ENCODE results near the gene CFAP57.
"Not testable (repeated sequence)": the region's sequence is repeated elsewhere in the genome, so short reads cannot be mapped to it uniquely, and the experiment has no call there.

CFAP57 gene

DNA sequence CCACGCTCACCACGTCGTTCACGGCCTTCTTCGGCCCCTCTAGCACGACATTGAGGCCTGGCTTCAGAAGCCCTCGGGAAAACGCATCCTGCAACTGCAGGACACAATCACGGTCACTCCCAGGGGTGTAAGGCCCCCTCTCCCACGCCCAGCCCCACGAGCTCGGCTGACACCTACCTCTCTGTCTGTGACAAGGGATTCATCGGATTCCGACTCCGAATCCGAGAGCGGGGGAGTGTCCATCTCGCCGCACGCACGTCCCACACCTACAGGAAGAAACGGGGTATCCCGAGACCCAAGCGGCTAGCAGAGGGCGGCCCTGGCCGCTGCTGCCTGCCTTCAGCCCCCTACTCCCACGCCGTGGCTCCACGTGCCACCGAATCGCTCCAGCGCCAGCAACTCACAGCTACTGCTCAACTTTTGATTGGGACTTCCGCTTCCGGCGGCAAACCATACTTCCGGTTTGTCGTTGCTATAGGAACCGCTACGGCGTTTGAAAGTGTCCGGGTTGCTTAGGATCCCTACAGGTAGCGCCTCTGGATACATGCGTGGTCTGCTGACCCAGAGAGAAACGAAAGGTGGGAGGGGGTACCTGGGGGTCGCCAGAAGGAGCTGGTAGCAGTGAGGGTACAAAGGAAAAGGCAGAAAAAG, at the start of gene CFAP57, which contains the start of gene EBNA1BP2:
Gene CFAP57 (plus strand): TSS at position 455 of the 651 bp plus-strand sequence. CDS start 424 bp downstream, outside the sequence.
Gene EBNA1BP2 (minus strand): TSS at position 415 of the 651 bp plus-strand sequence. CDS start 172 bp downstream, at position 243.
- FAIRE-seq: no peak

DNA sequence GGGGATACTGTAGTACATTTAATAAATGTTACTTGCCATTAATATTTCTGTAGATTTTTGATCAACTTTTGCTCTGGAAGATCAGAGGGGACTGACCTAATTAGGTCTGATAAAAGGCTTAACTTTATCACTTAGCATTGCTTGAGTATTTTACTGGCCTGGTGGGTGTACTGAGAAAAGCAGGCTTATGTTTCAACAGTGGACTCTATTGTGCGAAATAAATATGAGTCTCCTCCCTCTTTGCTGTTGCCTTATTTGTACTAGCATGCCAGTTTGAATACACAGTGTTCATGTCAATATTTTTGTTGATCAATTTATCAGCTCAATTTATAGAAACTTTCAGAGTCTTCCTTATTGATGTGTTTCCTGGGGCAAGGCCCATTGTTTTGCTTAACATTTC, 49.1 kb upstream of the CFAP57 start:
- FAIRE-seq: no peak

- FAIRE-seq: no peak
Measured at GRCh38 chr1:43128816-43129215, 43.3 kb upstream of the CFAP57 start.

DNA sequence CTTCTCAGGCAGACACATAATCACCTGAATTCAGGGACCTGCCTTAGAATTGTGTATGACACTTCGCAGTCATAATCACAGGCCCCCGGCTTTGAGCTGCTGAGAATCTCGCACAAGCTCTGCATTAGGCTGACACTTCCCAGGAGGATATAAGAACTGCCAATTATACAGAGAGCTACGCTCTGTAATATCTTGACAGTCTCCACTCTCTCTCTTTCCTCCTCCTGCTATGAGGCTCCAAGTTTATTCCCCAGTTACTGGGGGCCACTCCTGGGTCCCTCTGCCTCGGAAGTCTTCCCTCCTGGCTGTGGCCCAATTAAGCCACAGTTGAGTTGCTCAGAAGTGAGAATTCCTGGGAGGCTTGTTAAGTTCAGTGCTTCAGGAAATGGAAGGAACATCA, 42.7 kb upstream of the CFAP57 start:
- no peak for FAIRE-seq

GRCh38 chr1:43134068-43134467, 38.1 kb upstream of the CFAP57 start:
- no peak for FAIRE-seq

GRCh38 chr1:43134640-43135039, 37.5 kb upstream of the CFAP57 start:
- no peak for FAIRE-seq

GRCh38 chr1:43135857-43136781, 36.0 kb upstream of the CFAP57 start:
- FAIRE-seq: no peak

DNA sequence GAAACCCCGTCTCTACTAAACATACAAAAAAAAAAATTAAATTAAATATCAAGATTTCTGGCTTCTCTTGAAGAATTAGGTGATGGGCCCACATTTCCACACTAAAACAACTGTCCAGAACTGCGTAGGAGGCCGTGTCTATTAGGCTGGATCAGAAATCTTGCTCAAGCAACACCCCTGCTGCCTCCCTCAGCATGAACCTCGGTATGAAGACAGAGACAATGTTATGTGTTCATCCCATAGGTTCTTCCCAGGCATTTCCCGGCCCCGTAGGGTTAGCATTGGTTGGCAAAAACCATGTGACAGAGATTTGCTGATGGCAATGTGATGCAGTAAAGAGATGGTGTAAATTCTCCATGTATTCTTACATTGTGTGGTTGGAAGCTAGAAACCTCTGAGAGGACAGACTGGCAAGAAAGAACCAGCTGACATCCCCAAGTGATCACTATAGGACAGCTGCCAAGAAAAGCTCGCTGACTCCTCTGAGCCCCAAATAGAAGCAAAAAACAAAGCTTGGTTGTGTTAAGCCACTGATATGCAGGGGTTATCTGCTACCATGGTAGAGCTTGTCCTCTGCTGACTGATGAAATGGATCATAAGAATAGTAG, 34.6 kb upstream of the CFAP57 start:
- no peak for FAIRE-seq

DNA sequence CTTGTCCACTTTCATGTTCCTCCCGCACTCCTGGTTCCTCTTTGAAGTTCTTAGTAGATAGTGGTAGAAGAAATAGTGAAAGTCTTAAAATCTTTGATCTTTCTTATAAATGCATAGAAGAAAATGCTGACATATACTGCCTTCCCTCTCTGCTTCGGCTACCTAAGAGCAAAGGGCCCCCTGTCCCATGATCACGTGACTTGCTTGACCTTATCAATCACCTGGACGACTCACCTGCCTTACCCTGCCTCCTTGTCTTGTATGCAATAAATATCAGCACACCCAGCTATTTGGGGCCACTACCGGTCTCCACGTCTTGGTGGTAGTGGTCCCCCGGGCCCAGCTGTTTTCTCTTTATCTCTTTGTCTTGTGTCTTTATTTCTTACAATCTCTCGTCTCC, 32.8 kb upstream of the CFAP57 start:
- FAIRE-seq: not testable (repeated sequence)

GRCh38 chr1:43140010-43140409, 32.1 kb upstream of the CFAP57 start:
- no peak for FAIRE-seq

DNA sequence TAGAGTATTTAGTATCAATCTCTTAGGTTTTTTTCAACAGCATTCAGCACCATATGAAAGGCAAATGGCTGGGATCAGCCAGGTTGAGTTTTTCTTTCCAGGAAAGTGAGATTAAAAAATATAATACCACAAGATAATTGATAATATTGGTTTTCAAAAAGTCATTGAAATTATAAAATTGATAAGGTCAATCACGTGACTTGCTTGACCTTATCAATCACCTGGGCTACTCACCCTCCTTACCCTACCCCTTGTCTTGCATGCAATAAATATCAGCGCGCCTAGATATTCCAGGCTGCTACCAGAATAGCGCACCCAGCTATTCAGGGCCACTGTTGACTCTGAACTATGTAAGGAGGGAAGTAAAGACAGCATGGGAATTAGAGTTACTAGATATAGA, 31.5 kb upstream of the CFAP57 start:
- FAIRE-seq: no peak

DNA sequence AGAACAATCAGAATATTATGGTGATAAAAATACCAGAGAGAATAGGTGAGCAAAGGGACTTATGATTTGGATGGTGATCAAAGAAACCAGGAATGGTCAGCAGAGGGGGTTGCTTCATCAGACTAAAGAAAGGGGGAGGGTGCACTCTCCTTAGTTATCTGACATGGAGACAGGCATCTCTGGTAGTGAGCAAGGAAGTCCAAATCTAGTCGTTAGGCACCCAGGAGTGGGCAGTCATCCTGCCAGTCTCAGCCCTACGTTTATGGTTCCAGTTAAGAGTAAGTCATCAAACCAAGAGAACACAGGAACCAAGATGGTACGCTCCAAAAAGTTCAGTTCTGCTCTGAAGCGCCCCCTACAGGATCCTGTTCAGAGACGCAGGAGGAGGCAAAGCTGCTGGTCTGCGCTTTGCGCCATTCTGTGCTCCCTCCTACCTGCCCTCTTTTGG, 28.7 kb upstream of the CFAP57 start:
- no peak for FAIRE-seq

GRCh38 chr1:43144237-43144636, 27.9 kb upstream of the CFAP57 start:
- FAIRE-seq: no peak

GRCh38 chr1:43147625-43148327, 24.4 kb upstream of the CFAP57 start:
- no peak for FAIRE-seq

DNA sequence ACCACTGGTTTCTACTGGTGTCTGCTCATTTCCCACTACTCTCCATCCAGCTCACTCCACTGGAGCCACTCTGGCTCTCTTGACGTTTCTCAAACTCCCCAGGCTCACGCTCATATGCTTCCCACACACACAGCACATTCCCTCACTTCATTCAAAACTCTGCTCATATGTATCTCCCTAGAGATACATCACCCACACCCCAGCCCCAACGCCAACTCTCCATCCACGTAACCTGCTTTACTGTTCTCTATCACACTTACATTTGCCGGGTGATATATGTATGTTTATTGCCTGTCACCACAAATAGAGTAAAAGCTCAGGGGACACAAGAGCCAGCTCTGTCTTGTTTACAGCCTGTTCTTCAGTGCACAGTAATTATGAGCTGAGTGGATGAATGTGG, 22.2 kb upstream of the CFAP57 start:
- no peak for FAIRE-seq

DNA sequence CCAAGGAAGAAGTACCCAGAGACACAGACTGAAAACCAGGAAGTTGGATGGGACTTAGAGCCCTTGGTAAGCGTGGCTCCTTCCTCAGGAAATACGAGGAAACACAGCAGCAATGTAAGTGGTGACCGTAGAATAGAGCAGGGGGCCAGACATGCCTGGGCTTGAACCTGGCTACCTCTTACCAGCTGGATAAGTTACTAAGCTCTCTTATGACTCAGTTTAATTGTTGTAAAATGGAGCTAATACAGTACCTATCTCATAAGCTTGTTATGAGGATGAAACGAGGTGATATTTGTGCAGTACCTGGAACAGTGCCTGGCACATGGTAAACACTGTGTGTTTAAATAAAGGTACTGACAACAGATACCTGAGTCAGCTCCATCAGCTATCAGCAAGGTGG, 19.3 kb upstream of the CFAP57 start:
- no peak for FAIRE-seq

GRCh38 chr1:43153443-43153842, 18.7 kb upstream of the CFAP57 start:
- no peak for FAIRE-seq

- FAIRE-seq: no peak
Measured at GRCh38 chr1:43156026-43156425, 16.1 kb upstream of the CFAP57 start.

DNA sequence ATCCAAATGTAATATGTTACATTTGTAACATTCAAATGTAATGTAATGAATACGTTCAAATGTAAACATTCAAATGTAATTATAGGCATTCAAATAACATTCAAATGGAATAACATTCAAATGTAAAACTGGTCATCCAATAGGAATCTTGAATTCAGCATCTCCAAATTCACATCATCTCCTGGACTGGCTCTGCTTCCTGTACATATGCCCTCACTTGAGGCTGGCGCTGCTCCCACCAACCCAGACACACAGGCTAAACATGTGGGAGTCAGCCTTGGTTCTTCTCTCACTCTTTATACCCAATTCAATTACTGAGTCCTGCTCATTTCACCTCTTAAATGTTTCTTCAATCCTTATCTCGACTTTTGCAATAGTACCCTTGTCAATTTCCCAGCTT, 7.0 kb upstream of the CFAP57 start:
- FAIRE-seq: no peak

GRCh38 chr1:43165765-43166164, 6.4 kb upstream of the CFAP57 start:
- no peak for FAIRE-seq

DNA sequence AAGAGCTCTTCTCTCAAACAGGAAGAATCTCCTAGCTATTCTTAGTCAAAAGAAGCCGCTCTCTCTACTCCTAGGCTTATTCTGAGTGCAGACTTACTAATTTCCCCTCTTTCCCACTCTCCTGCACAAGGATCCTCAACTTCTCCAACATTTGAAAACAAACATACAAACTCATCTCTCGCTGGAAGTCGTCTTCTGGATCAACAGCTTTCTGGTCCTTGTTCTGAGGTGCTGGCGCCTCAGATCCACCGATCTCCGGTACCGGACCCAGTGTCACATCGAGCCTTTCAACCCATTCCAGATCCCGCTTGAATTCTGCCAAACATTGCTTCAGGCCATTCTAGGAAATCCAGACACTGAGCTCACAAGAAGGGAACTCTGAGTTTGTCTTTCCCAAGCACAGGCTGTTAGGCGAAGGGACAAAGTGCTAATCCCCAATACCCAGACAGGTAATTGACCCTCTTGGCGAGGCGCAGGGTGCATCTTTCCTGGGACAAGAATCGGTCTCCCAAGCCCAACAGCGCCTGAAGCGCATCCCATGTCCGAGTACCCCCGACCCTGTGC, 736 bp upstream of the CFAP57 start:
- FAIRE-seq: no peak

DNA sequence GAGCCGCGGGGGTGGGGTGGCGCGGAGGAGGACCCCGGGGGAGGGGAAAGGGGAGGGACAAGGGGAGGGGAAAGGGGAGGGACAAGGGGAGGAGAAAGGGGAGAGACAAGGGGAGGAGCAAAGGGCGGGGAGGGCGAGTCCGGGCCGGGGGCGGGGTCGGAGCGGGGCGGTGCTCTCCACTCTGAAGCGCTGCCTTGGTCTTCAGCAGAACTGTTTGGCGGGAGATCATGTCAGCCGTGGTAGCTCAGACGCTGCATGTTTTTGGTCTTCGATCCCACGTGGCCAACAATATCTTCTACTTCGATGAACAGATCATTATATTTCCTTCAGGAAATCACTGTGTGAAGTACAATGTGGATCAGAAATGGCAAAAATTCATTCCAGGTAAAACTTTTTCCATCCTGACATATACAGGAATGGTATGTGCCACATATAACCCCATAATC, 420 bp downstream of the CFAP57 start:
- FAIRE-seq: no peak

GRCh38 chr1:43174873-43175272, 2.7 kb downstream of the CFAP57 start:
- FAIRE-seq: no peak

Data from TTC549 (cell line).